Measurements from ENCODE around the gene CACNA1S. TPM values are rescaled to one million over a fixed set of nuclear protein-coding genes. Genes with fewer than 3 reads are reported as not detected.

The CACNA1S gene
- total RNA-seq, 1 experiment from 2014 or later: not detected

DNA sequence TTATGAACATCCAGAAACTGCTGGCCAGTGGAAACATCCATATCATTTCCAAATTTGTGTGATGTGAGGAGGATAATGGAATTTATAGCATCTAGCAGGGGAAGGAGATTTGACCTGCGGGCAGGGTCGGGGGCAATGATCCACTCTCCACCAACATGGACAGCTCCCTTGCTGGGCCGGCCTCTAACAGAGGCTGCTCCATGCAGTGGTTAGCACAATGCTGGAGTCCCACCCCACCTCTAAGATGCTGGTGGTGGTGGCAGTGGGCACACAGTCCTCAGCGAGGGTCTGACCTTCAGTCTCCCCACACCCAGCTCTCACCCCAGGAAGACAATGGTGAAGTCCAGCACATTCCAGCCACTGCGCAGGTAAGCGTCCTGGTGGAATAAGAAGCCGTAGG is 18.7 kb downstream of the CACNA1S start:
- Mint-ChIP-seq H3K4me1 (peaks cover 8 to 14% of the 10 kb centered on the region in 2 experiments), H3K27ac (no peak overlapping the region), H3K9me3 (no peaks in the 10 kb centered on the region), H3K27me3 (ENCODE audit: low read depth) (peaks cover 3% of the 10 kb centered on the region), H3K4me3 (no peak overlapping the region), H3K36me3 (ENCODE audit: insufficient read depth in 1 of 3, low read depth in 3 of 3) (no peaks in the 10 kb centered on the region)
- Histone ChIP-seq H3T11ph (ENCODE audit: low read length) (no peak overlapping the region), H3K9ac (ENCODE audit: extremely low read depth, insufficient read length, low read length) (no peak overlapping the region), H2AK5ac (ENCODE audit: insufficient read length, low read length) (no peak overlapping the region), H2AFZ (ENCODE audit: low read length) (no peak overlapping the region), H4K5ac (ENCODE audit: insufficient read length, low read depth, low read length) (no peak overlapping the region), H3K9me3 (ENCODE audit: control insufficient read depth, low read depth, low read length) (no peaks in the 10 kb centered on the region), H3K27ac (ENCODE audit: insufficient read length, low read depth, low read length) (no peak overlapping the region), H4K91ac (ENCODE audit: insufficient read length, low read depth, low read length) (no peak overlapping the region), H3K56ac (ENCODE audit: insufficient read length, low read depth, low read length) (no peak overlapping the region), H2BK12ac (ENCODE audit: insufficient read length, low read depth, low read length) (no peak overlapping the region), H4K20me1 (ENCODE audit: control insufficient read depth, insufficient read depth, insufficient read length) (no peaks in the 10 kb centered on the region), H3K4me2 (ENCODE audit: insufficient read depth, insufficient read length, low read length) (no peak overlapping the region), H3K79me2 (ENCODE audit: insufficient read depth, low read length) (no peaks in the 10 kb centered on the region), H3K4ac (ENCODE audit: low read depth, low read length) (no peak overlapping the region), H3K79me1 (ENCODE audit: insufficient read depth, low read depth, low read length, poor library complexity, severe bottlenecking) (no peaks in the 10 kb centered on the region), H3K18ac (ENCODE audit: insufficient read length, low read depth, low read length) (no peak overlapping the region), H3K27me3 (ENCODE audit: insufficient read depth, low read length) (no peaks in the 10 kb centered on the region; the same call in 1 of the 2 replicates), H2BK5ac (ENCODE audit: insufficient read length, low read length) (no peak overlapping the region), H2BK20ac (ENCODE audit: low read depth, low read length, poor library complexity, severe bottlenecking) (no peak overlapping the region), H3K23me2 (ENCODE audit: insufficient read length, low read depth, low read length, poor library complexity, severe bottlenecking) (no peaks in the 10 kb centered on the region), H3K4me1 (ENCODE audit: insufficient read depth, low read length) (no peaks in the 10 kb centered on the region), H2BK120ac (ENCODE audit: low read depth, low read length, poor library complexity, severe bottlenecking) (no peak overlapping the region), H2BK15ac (ENCODE audit: low read depth, low read length) (no peak overlapping the region), H3K23ac (ENCODE audit: insufficient read length, low read depth, low read length) (no peak overlapping the region), H3K14ac (ENCODE audit: insufficient read depth, low read length) (no peak overlapping the region), H4K8ac (replicated peaks; ENCODE audit: insufficient read length, low read depth, low read length) (no peak overlapping the region)
- TF ChIP-seq, protein P1, sequence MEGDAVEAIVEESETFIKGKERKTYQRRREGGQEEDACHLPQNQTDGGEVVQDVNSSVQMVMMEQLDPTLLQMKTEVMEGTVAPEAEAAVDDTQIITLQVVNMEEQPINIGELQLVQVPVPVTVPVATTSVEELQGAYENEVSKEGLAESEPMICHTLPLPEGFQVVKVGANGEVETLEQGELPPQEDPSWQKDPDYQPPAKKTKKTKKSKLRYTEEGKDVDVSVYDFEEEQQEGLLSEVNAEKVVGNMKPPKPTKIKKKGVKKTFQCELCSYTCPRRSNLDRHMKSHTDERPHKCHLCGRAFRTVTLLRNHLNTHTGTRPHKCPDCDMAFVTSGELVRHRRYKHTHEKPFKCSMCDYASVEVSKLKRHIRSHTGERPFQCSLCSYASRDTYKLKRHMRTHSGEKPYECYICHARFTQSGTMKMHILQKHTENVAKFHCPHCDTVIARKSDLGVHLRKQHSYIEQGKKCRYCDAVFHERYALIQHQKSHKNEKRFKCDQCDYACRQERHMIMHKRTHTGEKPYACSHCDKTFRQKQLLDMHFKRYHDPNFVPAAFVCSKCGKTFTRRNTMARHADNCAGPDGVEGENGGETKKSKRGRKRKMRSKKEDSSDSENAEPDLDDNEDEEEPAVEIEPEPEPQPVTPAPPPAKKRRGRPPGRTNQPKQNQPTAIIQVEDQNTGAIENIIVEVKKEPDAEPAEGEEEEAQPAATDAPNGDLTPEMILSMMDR (conservative IDR thresholded peaks at IDR 0.05): no peak
- no CpG with 5 or more reads among the region's 7 CpGs for WGBS (ENCODE audit: extremely low coverage, insufficient read length, low lambda C conversion rate)
- no peak for DNase-seq

Measured in H9 (cell line).